Astrocyte (in vitro differentiated cells and primary cell): ENCODE measurements around the gene CCN6.

Experiments used
- EZH2 ChIP-seq: IDR thresholded peaks from 2 replicates; pipeline ENCODE4 v1.6.1; 2012; ENCODE audit warnings: mild to moderate bottlenecking, low read length, inconsistent platforms; ENCODE audit not compliant: insufficient read depth
- TF ChIP-seq, protein P1 (sequence below): IDR thresholded peaks from 2 replicates; pipeline ENCODE4 v1.5.1; 2011; ENCODE audit warnings: low read depth, mild to moderate bottlenecking, inconsistent platforms, low read length, moderate library complexity; ENCODE audit not compliant: insufficient read depth

GRCh38 chr6:112096901-112097300, 43.0 kb downstream of the CCN6 start:
- TF ChIP-seq, protein P1, sequence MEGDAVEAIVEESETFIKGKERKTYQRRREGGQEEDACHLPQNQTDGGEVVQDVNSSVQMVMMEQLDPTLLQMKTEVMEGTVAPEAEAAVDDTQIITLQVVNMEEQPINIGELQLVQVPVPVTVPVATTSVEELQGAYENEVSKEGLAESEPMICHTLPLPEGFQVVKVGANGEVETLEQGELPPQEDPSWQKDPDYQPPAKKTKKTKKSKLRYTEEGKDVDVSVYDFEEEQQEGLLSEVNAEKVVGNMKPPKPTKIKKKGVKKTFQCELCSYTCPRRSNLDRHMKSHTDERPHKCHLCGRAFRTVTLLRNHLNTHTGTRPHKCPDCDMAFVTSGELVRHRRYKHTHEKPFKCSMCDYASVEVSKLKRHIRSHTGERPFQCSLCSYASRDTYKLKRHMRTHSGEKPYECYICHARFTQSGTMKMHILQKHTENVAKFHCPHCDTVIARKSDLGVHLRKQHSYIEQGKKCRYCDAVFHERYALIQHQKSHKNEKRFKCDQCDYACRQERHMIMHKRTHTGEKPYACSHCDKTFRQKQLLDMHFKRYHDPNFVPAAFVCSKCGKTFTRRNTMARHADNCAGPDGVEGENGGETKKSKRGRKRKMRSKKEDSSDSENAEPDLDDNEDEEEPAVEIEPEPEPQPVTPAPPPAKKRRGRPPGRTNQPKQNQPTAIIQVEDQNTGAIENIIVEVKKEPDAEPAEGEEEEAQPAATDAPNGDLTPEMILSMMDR, result no peak
- TF ChIP-seq EZH2, result no peak
